HG03025 (cell line): ENCODE measurements around the gene SPNS1.
"Not testable (repeated sequence)": the region's sequence is repeated elsewhere in the genome, so short reads cannot be mapped to it uniquely, and the experiment has no call there.

Experiments used
- ATAC-seq: cut with Tn5 transposase; IDR thresholded peaks from one replicate; pipeline ENCODE4 v1.9.1; 2021; ENCODE audit warnings: mild to moderate bottlenecking, moderate library complexity; ENCODE audit not compliant: unreplicated experiment, low FRiP score

The SPNS1 gene

GRCh38 chr16:28987170-28987853 is 12.7 kb downstream of the SPNS1 start:
- ATAC-seq, result no peak

GRCh38 chr16:28989363-28989762 is 14.8 kb downstream of the SPNS1 start:
- no peak for ATAC-seq

DNA sequence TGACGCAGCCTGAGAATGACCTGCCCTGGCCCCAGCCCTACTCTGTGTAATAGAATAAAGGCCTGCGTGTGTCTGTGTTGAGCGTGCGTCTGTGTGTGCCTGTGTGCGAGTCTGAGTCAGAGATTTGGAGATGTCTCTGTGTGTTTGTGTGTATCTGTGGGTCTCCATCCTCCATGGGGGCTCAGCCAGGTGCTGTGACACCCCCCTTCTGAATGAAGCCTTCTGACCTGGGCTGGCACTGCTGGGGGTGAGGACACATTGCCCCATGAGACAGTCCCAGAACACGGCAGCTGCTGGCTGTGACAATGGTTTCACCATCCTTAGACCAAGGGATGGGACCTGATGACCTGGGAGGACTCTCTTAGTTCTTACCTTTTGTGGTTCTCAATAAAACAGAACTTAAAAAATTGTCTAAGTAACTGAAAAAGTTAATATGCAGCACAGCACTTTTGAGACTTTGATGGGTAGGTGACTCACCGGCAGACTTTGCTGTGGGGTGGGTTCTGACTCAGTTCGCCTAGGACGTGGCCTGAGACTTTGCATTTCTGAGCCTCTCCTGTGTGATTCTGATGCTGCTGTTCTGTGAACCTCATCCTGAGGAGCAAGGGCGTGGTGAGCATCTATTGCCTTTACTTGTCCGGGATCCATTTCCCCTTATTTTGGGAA is 15.9 kb downstream of the SPNS1 start:
- ATAC-seq, result no peak

DNA sequence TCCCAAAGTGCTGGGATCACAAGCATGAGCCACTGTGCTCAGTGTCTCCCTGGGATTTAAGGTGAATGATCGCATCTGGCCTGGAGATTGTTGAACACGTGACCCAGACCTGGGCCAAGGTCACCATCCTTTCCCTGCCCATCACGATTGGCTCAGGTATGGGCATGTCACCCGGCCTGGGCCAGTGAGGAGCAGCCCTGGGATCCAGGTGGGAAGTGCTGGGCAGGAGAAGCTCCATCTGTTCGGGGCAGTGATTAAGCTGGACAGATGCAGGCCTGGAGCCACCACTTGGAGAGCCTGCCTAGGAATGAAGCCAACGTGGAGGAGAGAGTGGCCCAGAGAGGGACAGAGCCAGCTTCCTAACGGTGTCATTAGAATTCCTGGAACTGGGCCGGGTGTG is 17.1 kb downstream of the SPNS1 start:
- ATAC-seq, result no peak

GRCh38 chr16:28992496-28992895 is 17.9 kb downstream of the SPNS1 start:
- ATAC-seq, result no peak

- no peak for ATAC-seq
Observed at GRCh38 chr16:28998837-28999236, 24.3 kb downstream of the SPNS1 start.

DNA sequence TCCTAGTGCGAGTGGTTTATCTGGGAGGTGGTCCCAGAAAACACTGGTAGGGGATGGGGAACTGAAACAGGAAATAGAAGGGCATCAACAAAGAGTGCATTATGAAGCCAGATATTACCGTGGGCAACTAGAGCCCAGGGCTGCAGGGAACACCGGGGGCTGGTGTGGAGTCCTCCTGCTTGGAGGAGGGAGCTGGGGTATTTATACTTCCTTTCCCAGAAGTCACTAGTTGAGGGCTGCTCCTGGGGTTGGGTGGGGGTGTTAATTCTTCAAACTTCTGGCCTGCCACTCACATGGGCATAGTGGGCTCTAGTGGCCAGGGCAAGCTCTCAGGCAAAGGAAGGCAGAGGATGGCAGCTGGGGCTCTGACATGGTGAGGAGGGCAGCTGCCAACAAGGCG is 25.0 kb downstream of the SPNS1 start:
- ATAC-seq, result no peak

DNA sequence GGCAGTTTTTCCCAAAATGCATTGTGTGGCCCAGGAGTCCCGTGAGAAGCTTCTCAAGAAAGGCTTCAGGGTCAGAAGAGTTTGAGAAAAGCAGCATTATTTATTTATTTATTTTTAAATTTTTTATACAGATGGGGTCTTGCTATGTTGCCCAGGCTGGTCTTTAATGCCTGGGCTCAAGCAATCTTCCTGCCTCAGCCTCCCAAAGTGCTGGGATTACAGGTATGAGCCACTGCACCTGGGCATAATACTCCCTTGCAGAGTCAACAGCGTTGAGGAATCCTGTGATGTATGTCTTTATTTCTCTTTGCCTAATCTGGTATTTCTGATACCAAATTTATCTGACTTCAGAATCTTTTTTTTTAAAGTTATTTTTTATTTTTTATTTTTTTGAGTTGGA is 25.4 kb downstream of the SPNS1 start:
- no peak for ATAC-seq

DNA sequence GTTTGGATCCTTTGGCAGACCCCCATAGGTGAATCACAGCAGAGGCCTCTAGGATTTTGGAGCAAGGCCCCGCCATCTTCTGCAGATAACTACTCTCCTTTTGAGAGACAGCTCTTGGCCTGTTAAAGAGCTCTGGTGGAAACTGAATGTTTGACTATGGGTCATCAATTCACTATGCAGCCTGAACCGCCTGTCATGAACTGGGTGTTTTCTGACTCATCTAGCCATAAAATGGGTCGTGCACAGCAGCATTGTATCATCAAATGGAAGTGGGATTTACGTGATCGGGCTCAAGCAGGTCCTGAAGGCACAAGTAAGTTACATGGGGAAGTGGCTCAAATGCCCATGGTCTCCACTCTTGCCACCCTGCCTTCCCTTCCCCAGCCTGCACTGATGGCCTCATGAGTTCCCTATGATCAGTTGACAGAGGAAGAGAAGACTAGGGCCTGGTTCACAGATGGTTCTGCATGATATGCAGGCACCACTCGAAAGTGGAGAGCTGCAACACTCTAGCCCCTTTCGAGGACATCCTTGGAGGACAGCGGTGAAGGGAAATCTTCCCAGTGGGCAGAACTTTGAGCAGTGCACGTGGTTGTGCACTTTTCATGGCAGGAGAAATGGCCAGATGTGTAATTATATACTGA is 30.0 kb downstream of the SPNS1 start:
- not testable (repeated sequence) for ATAC-seq

DNA sequence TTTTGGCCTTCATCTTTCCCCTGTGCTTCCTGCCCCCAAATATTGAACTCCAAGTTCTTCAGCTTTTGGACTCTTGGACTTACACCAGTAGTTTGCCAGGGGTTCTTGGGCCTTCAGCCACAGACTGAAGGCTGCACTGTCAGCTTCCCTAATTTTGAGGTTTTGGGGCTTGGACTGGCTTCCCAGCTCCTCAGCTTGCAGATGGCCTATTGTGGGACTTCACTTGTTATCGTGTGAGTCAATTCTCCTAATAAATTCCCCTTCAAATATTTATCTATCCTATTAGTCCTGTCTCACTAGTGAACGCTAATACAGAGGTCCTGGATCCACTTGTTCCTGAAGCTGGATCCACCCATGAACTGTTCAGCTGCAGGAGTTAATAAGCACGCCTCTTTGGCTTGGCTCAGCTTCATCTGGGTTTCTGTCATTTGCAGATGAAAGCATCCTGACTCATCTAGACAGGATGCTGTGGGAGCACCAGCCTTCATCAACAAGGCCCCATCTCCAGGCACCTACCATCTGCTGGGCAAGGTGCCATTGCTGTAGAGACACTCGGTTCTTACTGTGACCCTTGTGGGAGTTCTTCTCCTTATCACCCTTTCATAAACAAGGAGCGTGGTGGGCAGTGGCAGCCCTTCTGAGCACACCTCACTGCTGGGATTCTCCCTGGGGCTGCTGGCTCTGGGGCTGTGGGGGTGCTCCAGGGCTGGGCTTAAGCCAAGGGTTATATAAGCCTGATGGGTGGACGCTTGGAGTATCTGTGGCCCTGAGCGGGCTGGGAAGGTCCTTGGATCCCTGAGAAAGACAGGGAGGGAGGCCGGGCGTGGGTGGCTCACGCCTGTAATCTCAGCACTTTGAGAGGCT is 33.4 kb downstream of the SPNS1 start:
- no peak for ATAC-seq

GRCh38 chr16:29009050-29009837 is 34.7 kb downstream of the SPNS1 start:
- ATAC-seq, result no peak

DNA sequence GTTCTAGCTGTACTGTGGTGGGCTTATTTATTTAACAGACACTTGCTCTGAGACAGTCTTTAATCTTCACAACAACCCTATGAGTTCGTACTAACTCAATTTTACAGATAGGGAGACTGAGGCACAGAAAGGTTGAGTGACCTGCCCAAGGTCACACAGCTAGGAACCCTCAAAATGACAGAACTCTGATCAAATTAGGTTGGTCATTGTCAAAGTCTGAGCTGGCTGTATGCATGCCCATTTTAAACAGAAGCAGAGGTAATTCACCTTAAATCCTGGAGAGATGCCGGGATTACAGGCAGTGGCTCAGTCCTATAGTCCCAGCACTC is 35.2 kb downstream of the SPNS1 start:
- no peak for ATAC-seq

DNA sequence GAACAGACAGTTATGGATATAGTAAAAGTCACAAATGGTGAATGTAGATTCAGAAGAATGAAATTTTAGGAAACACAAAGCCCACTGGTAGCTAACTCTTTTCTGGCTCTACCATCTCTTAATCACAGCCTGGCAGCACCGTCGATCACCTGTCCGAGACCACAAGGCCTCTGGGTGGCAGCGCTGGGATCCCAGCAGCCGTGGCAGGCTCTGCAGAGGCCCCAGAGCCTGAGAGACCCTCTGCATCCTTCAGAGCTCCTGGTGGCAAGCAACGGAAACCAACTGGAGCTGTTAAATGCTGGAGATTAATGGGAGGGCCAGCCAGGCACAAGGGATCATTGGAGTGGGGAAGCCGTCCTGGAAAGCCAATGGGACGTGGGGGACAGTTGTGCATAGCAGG is 36.5 kb downstream of the SPNS1 start:
- no peak for ATAC-seq

DNA sequence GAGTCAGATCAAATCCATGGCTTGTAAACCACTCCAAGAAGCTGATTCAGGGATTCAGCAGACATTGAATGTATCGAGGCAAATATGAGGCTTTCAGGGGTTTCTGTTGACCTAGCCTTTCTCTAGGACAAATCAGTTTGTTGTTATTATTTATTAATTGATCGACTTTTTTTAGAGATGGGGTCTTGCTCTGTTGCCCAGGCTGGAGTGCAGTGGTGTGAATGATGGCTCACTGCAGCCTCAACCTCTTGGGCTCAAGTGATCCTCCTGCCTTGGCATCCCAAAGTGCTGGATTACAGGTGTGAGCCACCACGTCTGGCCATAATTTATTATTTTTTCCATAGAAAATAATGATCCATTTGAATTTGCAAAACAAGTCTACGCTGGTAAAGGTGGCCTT is 37.3 kb downstream of the SPNS1 start:
- ATAC-seq, result no peak

DNA sequence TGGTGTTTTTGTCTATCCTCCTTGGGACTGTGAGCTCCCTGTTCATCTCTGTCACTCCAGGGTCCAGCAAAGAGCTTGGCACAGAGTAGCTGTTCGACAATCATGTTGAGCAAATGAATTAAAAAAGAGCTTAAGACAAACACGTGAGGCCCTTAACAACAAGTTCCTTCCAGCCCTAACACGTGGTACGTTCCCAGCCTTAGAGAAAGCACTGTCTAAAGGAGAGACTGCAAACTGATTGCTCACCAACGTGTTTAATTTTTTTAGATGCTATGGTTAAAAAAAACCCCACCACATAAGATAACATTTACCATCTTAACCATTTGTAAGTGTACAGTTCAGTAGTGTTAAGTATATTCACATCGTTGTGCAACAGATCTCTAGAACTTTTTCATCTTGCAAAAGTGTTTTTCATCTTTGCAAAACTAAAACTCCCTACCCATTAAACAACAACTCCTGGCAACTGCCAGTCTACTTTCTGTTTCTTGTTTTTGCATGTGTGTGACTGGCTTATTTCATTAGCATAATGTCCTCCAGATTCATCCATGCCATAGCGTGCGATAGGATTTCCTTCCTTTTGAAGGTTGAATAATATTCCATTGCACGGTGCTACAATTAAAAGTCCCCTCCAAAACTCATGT is 38.5 kb downstream of the SPNS1 start:
- ATAC-seq, result no peak

DNA sequence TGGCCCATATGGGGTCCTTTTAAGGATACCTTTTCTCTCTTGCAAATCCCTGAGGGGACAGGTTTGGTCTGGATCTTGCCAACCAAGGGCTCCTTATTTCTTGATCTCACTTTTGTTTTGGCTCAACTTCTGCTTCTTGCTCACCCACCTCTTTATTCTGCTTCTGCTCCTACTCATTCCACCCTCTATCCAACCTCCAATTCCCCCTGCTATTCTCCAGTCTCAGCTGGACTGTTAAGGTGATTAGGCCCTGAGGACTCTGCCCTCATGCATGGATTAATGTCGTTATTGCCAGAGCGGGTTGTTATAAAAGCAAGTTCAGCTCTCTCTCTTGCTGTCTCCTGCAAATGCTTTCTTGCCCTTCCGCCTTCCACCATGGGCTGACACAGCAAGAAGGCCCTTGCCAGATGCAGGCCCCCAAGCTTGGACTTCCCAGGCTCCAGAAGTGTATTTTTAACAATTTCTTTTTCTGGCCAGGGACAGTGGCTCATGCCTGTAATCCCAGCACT is 40.0 kb downstream of the SPNS1 start:
- ATAC-seq, result no peak

- no peak for ATAC-seq
Observed at GRCh38 chr16:29022196-29022595, 47.6 kb downstream of the SPNS1 start.

GRCh38 chr16:29023279-29024277 is 49.0 kb downstream of the SPNS1 start:
- no peak for ATAC-seq
